LNCAP (cell line): ENCODE data around the gene ARHGEF19.

Experiments
- CTCF ChIP-seq: fragments of 450-650 bp; IDR thresholded peaks from 2 replicates; pipeline ENCODE4 v1.5.1; 2017; ENCODE audit warnings: mild to moderate bottlenecking

Gene ARHGEF19

GRCh38 chr1:16181887-16182719 is 30.3 kb downstream of the ARHGEF19 start:
- no peak for TF ChIP-seq CTCF

GRCh38 chr1:16180291-16180824 is 32.1 kb downstream of the ARHGEF19 start:
- TF ChIP-seq CTCF = no peak

GRCh38 chr1:16178596-16179497 is 33.6 kb downstream of the ARHGEF19 start:
- TF ChIP-seq CTCF = no peak

- no peak for TF ChIP-seq CTCF
Observed at GRCh38 chr1:16177306-16177705, 35.1 kb downstream of the ARHGEF19 start.

GRCh38 chr1:16176653-16177052 is 35.8 kb downstream of the ARHGEF19 start:
- no peak for TF ChIP-seq CTCF

GRCh38 chr1:16175610-16176553 is 36.6 kb downstream of the ARHGEF19 start:
- no peak for TF ChIP-seq CTCF
